MM.1S (cell line): ENCODE results near the gene ZBTB7A.

Experiments used
- DNase-seq: peaks from one replicate; pipeline ENCODE4 v3.0.0-alpha.2; 2015
- H2AFZ ChIP-seq: fragments of 300-600 bp; sonication (generic); 2 replicates; pipeline ENCODE4 v1.6.0; 2016; ENCODE audit warnings: antibody characterized with exemption, low read length
- H3F3A ChIP-seq: fragments of 300-600 bp; sonication (generic); 2 replicates; pipeline ENCODE4 v1.6.1; 2016; ENCODE audit warnings: mild to moderate bottlenecking, antibody characterized with exemption, low read length, moderate library complexity, mixed read lengths; ENCODE audit not compliant: insufficient read depth
- H3K27ac ChIP-seq: fragments of 300-600 bp; sonication (generic); 2 replicates; pipeline ENCODE4 v1.5.1; 2016; ENCODE audit warnings: mild to moderate bottlenecking, low read length
- H3K27me3 ChIP-seq: fragments of 300-600 bp; sonication (generic); replicated peaks from 2 replicates; pipeline ENCODE4 v1.6.0; 2016; ENCODE audit warnings: low read length; ENCODE audit not compliant: insufficient read depth
- H3K36me3 ChIP-seq: fragments of 300-600 bp; sonication (generic); replicated peaks from 2 replicates; pipeline ENCODE4 v1.6.1; 2016; ENCODE audit warnings: mild to moderate bottlenecking, low read length, mixed read lengths; ENCODE audit not compliant: insufficient read depth
- H3K4me1 ChIP-seq: fragments of 300-600 bp; sonication (generic); 2 replicates; pipeline ENCODE4 v1.6.1; 2016; ENCODE audit warnings: low read length, mixed read lengths
- H3K4me2 ChIP-seq: fragments of 300-600 bp; sonication (generic); 2 replicates; pipeline ENCODE4 v1.6.0; 2016; ENCODE audit warnings: low read depth, low read length
- H3K4me3 ChIP-seq: fragments of 300-600 bp; sonication (generic); 2 replicates; pipeline ENCODE4 v1.5.1; 2016; ENCODE audit warnings: low read length, mixed read lengths
- H3K79me2 ChIP-seq: fragments of 300-600 bp; sonication (generic); 2 replicates; pipeline ENCODE4 v1.6.1; 2016; ENCODE audit warnings: mixed run types, low read length, mixed read lengths
- H3K9ac ChIP-seq: fragments of 300-600 bp; sonication (generic); 2 replicates; pipeline ENCODE4 v1.6.1; 2016; ENCODE audit warnings: low read length, mixed read lengths
- H3K9me2 ChIP-seq: fragments of 300-600 bp; sonication (generic); replicated peaks from 2 replicates; pipeline ENCODE4 v1.6.1; 2016; ENCODE audit warnings: mild to moderate bottlenecking, low read length, mixed read lengths; ENCODE audit not compliant: insufficient read depth
- H3K9me3 ChIP-seq: fragments of 300-600 bp; sonication (generic); replicated peaks from 2 replicates; pipeline ENCODE4 v1.6.1; 2016; ENCODE audit warnings: mild to moderate bottlenecking, low read length, mixed read lengths; ENCODE audit not compliant: insufficient read depth
- H4K20me1 ChIP-seq: fragments of 300-600 bp; sonication (generic); 2 replicates; pipeline ENCODE4 v1.6.1; 2016; ENCODE audit warnings: mild to moderate bottlenecking, low read length, moderate library complexity, mixed read lengths; ENCODE audit not compliant: insufficient read depth
- EZH2 ChIP-seq: fragments of 300-600 bp; sonication (generic); optimal IDR thresholded peaks from 2 replicates; pipeline ENCODE3; 2017; ENCODE audit warnings: low read depth, mild to moderate bottlenecking, antibody characterized with exemption, low read length, mixed read lengths
- EZH2phosphoT487 ChIP-seq: fragments of 300-600 bp; sonication (generic); IDR thresholded peaks from 2 replicates; pipeline ENCODE4 v1.6.1; 2018; ENCODE audit warnings: antibody characterized with exemption, low read length
- TF ChIP-seq, protein P1 (sequence below): fragments of 300-600 bp; sonication (generic); IDR thresholded peaks from 2 replicates; pipeline ENCODE4 v1.5.1; 2016; ENCODE audit warnings: antibody characterized with exemption, low read length, mixed read lengths

The ZBTB7A gene

DNA sequence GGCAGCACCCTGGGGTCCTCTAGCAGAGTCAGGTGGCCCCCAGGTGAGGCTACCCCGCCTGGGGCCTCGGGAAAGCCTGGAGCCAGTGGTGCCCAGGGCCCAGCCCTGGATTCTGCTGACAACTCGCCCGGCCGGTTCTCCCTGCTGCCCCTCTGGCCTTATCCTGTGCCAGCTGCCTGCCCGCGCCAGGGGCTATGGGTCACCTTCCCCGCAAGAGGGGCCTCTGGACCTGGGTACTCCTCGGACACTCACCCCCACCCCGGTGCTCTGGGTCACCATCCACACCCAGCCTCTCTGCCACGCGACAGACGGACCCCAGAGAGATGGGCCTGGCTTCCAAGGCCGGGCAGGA is 24.0 kb downstream of the ZBTB7A start:
- Histone ChIP-seq H3K9me3 (no peaks in the 10 kb centered on the region), H4K20me1 (peaks cover 3% of the 10 kb centered on the region; the same call in 1 of the 2 replicates), H3K4me2 (no peak overlapping the region), H3K36me3 (no peaks in the 10 kb centered on the region), H3F3A (peaks cover 7% of the 10 kb centered on the region; the same call in 1 of the 2 replicates), H3K27me3 (no peaks in the 10 kb centered on the region), H3K4me1 (no peaks in the 10 kb centered on the region), H3K27ac (no peak overlapping the region), H3K4me3 (no peak overlapping the region), H3K9ac (no peak overlapping the region), H3K79me2 (peaks cover 20% of the 10 kb centered on the region), H3K9me2 (no peaks in the 10 kb centered on the region), H2AFZ (no peak overlapping the region)
- no peak for TF ChIP-seq EZH2phosphoT487
- TF ChIP-seq EZH2: no peak
- TF ChIP-seq, protein P1, sequence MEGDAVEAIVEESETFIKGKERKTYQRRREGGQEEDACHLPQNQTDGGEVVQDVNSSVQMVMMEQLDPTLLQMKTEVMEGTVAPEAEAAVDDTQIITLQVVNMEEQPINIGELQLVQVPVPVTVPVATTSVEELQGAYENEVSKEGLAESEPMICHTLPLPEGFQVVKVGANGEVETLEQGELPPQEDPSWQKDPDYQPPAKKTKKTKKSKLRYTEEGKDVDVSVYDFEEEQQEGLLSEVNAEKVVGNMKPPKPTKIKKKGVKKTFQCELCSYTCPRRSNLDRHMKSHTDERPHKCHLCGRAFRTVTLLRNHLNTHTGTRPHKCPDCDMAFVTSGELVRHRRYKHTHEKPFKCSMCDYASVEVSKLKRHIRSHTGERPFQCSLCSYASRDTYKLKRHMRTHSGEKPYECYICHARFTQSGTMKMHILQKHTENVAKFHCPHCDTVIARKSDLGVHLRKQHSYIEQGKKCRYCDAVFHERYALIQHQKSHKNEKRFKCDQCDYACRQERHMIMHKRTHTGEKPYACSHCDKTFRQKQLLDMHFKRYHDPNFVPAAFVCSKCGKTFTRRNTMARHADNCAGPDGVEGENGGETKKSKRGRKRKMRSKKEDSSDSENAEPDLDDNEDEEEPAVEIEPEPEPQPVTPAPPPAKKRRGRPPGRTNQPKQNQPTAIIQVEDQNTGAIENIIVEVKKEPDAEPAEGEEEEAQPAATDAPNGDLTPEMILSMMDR: no peak
- no peak for DNase-seq

- no peak for DNase-seq
- no peak overlapping the region for H3K9ac ChIP-seq
- H3K27ac ChIP-seq: no peak overlapping the region
- H3K4me1 ChIP-seq: no peaks in the 10 kb centered on the region
- H3K4me3 ChIP-seq: no peak overlapping the region
- no peak overlapping the region for H2AFZ ChIP-seq
- H3K9me3 ChIP-seq: no peaks in the 10 kb centered on the region
- peaks cover 7% of the 10 kb centered on the region; the same call in 1 of the 2 replicates for H3F3A ChIP-seq
- H3K9me2 ChIP-seq: no peaks in the 10 kb centered on the region
- no peaks in the 10 kb centered on the region for H3K27me3 ChIP-seq
- H3K36me3 ChIP-seq: no peaks in the 10 kb centered on the region
- H3K79me2 ChIP-seq: peaks cover 20% of the 10 kb centered on the region
- peaks cover 3% of the 10 kb centered on the region; the same call in 1 of the 2 replicates for H4K20me1 ChIP-seq
- no peak overlapping the region for H3K4me2 ChIP-seq
- no peak for TF ChIP-seq EZH2
- TF ChIP-seq, protein P1: no peak
- TF ChIP-seq EZH2phosphoT487: no peak
These were observed 24.5 kb downstream of the ZBTB7A start for GRCh38 chr19:4042064-4042730.

- Histone ChIP-seq H3K4me2 (no peak overlapping the region), H3F3A (peaks cover 7% of the 10 kb centered on the region; the same call in 1 of the 2 replicates), H3K27me3 (no peaks in the 10 kb centered on the region), H3K9ac (no peak overlapping the region), H3K4me3 (no peak overlapping the region), H4K20me1 (no peaks in the 10 kb centered on the region; the same call in 1 of the 2 replicates), H2AFZ (no peak overlapping the region), H3K27ac (no peak overlapping the region), H3K36me3 (no peaks in the 10 kb centered on the region), H3K9me2 (no peaks in the 10 kb centered on the region), H3K4me1 (no peaks in the 10 kb centered on the region), H3K79me2 (peaks cover under 1% of the 10 kb centered on the region; the same call in 1 of the 2 replicates), H3K9me3 (no peaks in the 10 kb centered on the region)
- TF ChIP-seq EZH2phosphoT487 (no peak), EZH2 (no peak)
- TF ChIP-seq, protein P1: no peak
- no peak for DNase-seq
These were observed 27.9 kb downstream of the ZBTB7A start for GRCh38 chr19:4038661-4039423.
